Gastroesophageal sphincter (tissue), 3 donors: ENCODE measurements around the gene CCDC88A.

Experiments used
- POLR2A ChIP-seq, 2 donors: fragments of 450-650 bp; IDR thresholded peaks; one replicate each; pipeline ENCODE4 v1.6.1; 2017; ENCODE audit warnings: antibody characterized with exemption in 2 of 2, mild to moderate bottlenecking in 2 of 2, moderate library complexity in 1 of 2
- TF ChIP-seq, protein P1 (sequence below), 4 experiments: fragments of 200-600 bp in 2 of 4; fragments of 450-650 bp in 2 of 4; sonication (generic) in 1 of 4; IDR thresholded peaks; one replicate each; pipeline ENCODE4 v1.5.1; 2017 to 2019; ENCODE audit warnings: antibody characterized with exemption in 4 of 4, mild to moderate bottlenecking in 2 of 4, moderate library complexity in 2 of 4

DNA sequence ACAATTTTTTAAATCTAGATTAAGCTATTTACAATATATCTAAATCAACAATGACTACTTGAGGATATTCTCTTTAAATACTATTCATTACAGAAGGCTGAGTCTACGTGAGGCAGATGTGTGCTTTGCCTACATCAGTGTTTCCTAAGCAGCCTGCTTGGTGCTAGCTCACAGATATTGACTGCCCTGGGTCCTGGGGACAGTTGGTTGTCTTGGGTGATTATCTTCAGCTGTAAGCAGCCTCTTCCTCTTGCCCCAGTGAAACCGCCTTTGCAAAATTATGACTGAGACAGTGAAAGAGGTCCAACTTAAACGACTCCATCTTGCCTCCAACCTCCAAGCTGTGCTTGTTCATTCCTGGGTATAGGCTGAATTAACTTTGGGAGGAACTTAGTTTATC is 39.6 kb upstream of the CCDC88A start:
- TF ChIP-seq, protein P1, sequence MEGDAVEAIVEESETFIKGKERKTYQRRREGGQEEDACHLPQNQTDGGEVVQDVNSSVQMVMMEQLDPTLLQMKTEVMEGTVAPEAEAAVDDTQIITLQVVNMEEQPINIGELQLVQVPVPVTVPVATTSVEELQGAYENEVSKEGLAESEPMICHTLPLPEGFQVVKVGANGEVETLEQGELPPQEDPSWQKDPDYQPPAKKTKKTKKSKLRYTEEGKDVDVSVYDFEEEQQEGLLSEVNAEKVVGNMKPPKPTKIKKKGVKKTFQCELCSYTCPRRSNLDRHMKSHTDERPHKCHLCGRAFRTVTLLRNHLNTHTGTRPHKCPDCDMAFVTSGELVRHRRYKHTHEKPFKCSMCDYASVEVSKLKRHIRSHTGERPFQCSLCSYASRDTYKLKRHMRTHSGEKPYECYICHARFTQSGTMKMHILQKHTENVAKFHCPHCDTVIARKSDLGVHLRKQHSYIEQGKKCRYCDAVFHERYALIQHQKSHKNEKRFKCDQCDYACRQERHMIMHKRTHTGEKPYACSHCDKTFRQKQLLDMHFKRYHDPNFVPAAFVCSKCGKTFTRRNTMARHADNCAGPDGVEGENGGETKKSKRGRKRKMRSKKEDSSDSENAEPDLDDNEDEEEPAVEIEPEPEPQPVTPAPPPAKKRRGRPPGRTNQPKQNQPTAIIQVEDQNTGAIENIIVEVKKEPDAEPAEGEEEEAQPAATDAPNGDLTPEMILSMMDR (IDR thresholded peaks at IDR 0.05) = no peak
- no peak for TF ChIP-seq POLR2A (IDR thresholded peaks at IDR 0.05)
